ENCODE data around the gene ACAD9.
"Not testable (repeated sequence)": the region's sequence is repeated elsewhere in the genome, so short reads cannot be mapped to it uniquely, and the experiment has no call there.

Gene ACAD9

DNA sequence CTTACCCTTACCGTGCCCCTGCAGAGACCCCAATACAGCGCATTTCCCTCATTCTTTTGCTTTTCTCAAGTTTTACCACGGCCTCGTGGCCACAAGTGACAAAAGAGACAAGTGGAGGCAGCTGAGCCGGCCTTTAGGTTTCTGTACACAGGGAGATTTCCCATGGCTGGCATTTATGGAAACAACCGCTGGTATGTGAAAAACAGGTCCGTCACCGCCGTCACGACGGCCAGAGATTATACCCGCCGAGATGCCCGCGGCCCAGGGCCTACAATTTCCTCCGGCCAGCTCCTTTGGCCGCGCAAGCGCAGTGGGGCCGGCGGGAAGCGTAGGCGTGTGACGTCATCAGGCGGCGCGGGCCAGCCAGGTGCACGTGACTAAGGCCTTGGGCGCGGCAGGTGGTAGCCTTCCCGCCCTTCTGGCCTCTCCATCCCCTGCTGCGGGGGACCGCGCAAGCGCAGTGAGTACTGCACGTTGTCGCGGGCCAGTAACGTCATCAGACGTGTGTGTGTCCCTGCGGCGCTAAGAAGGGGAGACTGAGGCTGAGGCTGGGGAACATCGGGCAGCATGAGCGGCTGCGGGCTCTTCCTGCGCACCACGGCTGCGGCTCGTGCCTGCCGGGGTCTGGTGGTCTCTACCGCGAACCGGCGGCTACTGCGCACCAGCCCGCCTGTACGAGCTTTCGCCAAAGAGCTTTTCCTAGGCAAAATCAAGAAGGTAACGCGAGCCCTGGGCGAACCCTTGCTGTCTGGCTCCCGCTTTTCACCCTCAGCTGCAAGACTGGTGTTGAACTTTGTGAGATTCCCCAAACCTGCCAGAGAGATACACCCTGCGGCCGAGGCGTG lies at the start of gene ACAD9:
Gene ACAD9, plus strand, starts transcription at position 496 of the 845 bp plus-strand sequence. Its CDS starts 72 bp downstream, at position 568.
- peak; percentile 97 for DNase-seq (ENCODE audit: low spot score)
- TF ChIP-seq, protein P1, sequence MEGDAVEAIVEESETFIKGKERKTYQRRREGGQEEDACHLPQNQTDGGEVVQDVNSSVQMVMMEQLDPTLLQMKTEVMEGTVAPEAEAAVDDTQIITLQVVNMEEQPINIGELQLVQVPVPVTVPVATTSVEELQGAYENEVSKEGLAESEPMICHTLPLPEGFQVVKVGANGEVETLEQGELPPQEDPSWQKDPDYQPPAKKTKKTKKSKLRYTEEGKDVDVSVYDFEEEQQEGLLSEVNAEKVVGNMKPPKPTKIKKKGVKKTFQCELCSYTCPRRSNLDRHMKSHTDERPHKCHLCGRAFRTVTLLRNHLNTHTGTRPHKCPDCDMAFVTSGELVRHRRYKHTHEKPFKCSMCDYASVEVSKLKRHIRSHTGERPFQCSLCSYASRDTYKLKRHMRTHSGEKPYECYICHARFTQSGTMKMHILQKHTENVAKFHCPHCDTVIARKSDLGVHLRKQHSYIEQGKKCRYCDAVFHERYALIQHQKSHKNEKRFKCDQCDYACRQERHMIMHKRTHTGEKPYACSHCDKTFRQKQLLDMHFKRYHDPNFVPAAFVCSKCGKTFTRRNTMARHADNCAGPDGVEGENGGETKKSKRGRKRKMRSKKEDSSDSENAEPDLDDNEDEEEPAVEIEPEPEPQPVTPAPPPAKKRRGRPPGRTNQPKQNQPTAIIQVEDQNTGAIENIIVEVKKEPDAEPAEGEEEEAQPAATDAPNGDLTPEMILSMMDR (IDR thresholded peaks at IDR 0.05), result no peak
- Histone ChIP-seq H3K4me3 (peak within 1 kb of the TSS; percentile 95), H3K27ac (peak within 1 kb of the TSS; percentile 84 to 98)

DNA sequence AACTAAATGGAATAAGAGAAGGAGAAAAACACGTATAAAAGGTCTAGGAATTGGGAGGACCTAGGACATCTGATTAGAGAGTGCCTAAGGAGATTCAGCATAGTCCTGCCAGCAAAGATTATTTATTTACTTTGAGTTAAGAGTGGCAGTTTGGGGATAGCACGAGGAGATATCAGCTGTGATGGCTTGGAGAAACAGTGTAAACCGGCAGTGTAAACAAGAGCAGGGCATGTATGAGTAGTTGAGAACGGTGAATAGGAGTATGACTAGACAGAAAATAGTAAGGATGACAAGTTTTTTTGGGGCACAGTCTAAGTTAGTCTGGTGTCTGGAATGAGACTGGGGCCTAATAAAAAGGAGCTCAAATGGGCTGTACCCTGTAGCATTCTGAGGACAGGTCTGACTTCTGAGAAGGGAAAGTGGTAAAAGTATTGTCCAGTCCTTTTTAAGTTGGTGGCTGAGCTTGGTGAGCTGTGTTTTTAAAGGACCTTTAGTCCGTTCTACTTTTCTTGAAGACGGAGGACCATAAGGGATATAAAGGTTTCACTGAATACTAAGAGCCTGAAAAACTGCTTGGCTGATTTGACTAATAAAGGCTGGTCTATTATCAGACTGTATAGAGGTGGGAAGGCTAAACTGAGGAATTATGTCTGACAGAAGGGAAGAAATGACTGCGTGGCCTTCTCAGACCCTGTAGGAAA lies 49.3 kb upstream of the ACAD9 start:
- H3K4me3 ChIP-seq; H3K27ac ChIP-seq; DNase-seq (ENCODE audit: low spot score): not testable (repeated sequence)

DNA sequence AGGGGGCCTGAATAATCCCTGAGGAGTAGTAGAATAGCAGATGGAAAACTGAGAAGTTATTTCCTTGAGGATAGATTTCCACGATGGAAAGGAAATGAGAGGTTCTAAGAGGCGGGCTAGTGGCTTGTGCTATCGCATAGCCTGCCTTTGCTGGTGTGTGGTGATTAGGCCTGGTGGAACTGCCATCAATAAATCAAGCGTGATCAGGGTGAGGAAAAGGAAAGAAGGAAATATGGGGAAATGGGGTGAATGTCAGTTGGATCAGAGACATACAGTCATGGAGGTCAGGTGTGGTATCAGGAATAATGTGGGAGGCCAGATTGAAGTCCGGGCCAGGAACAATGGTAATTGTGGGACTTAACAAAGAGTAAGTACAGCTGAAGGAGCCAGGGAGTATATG lies 48.7 kb upstream of the ACAD9 start:
- not testable (repeated sequence) for DNase-seq (ENCODE audit: low spot score); H3K27ac ChIP-seq; H3K4me3 ChIP-seq

DNA sequence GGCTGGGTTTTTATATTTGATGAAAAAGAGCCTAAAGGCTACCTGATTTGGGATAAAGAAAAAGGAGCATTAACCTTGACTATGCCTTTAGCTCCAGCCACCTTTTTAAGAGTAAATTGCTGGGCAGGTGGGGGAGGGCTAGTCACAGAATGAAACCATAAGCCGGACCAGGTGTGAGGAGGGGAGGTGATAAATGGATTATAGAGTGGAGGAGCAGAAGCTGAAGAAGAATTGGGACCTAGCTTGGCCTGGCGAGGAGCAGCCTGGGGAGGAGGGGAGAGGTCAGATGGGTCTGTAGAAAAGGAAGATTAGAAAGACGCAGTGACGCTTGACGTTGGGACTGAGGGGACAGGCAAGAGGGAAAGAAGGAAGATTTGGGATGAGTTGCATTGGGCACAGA lies 46.4 kb upstream of the ACAD9 start:
- not testable (repeated sequence) for DNase-seq (ENCODE audit: low spot score); H3K27ac ChIP-seq; H3K4me3 ChIP-seq

DNA sequence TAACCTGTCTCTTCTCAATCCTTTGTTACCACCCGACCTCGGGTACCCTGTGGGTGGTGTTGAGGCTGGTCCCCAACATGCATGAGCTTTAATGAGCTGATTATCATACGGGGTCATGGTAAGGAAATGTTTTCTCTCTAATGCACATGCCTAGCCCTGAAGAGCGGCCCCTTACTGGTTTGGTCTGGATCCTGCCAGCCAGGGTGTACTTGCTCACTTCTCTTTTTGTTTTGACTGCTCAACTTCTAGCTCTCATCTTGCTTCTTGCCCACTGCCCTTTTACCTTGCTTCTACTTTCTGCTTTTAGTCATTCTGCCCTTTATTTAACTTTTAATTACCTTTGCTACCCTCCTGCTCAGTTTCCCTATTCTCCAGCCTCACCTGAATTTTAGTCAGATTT lies 44.3 kb upstream of the ACAD9 start:
- DNase-seq (ENCODE audit: low spot score), result no peak
- H3K4me3 ChIP-seq, result no peak overlapping the region
- no peak overlapping the region for H3K27ac ChIP-seq
- TF ChIP-seq, protein P1 (IDR thresholded peaks at IDR 0.05), result no peak

DNA sequence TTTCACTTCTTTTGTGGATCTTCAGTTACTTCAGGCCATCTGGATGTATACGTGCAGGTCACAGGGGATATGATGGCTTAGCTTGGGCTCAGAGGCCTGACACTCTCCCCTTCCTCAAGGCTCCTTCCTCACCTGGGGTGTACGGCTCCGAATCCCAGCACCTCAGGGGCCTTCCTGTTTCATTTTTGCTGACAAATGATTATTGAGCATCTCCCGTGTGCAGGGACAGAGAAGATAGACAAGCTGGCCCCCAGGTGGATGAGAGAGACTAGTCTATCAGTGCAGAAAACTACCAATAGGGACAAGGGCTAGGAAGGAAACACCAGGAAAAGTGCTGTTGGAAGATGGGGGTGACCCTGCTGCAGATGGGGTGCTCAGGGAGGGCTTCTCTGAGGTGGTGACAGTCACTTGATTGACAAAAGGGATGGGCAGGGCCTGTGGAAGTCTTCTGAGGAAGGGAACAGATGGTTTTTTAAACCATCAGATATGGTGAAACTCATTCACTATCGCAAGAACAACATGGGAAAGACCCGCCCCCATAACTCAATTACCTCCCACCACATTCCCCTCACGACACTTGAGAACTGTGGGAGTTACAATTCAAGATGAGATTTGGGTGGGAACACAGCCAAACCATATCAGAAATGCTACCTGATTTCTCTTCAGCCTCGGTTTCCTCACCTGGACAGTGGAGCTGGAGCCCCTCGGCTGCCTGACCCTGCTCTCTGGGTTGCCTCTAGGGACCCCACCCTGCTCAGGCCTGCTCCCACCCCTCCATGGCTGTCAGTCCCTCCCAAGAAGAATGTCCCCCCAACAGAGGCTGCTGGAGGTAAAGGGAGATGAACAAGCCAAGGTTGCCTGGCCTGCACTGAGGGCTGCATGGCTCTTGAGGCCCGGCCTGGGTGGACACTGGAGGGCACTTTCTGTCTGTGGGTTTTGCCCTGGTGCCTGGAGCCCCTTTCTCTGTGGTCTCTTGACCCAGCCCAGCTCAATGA lies 37.2 kb upstream of the ACAD9 start:
- TF ChIP-seq, protein P1 (IDR thresholded peaks at IDR 0.05), result no peak
- DNase-seq (ENCODE audit: low spot score), result no peak
- Histone ChIP-seq H3K27ac (no peak overlapping the region), H3K4me3 (no peak overlapping the region)

DNA sequence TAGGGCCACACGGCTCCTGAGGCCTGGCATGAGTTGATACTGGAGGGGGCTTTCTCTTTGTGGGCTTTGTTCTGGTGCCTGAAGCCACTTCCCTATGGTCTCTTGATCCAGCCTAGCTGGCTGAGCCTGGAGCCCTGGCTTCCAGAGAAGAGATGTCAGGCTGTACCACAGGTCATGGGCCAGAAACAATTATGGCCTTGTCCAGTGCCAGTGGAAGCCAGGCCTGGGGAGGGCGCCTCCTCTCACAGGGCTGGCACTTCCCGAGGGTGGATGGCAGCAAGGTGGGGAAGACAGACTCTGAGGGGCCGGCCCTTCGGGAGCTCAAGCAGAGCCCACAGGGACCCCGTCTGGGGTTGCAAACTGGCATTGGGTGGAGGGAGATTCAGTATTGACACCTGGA lies 34.9 kb upstream of the ACAD9 start:
- no peak for DNase-seq (ENCODE audit: low spot score)
- no peak overlapping the region for H3K27ac ChIP-seq

More for the DNA sequence above, 34.9 kb upstream of the ACAD9 start:
- TF ChIP-seq, protein P1 (IDR thresholded peaks at IDR 0.05), result no peak
- no peak overlapping the region for H3K4me3 ChIP-seq
